ENCODE data around the gene SAMMSON.

SAMMSON gene

GRCh38 chr3:69999140-70000027, at the start of gene SAMMSON:
SAMMSON (plus strand) TSS chr3:69999733.
- DNase-seq (ENCODE audit: low read depth in 2 of 2) = no peak

GRCh38 chr3:69951616-69952015, 47.9 kb upstream of the SAMMSON start:
- DNase-seq (ENCODE audit: low read depth in 2 of 2) = no peak

- DNase-seq (ENCODE audit: low read depth in 2 of 2) = no peak
Measured at GRCh38 chr3:69959581-69959980, 40.0 kb upstream of the SAMMSON start.

- no peak for DNase-seq (ENCODE audit: low read depth in 2 of 2)
Measured at GRCh38 chr3:69961706-69962439, 37.7 kb upstream of the SAMMSON start.

- DNase-seq (ENCODE audit: low read depth in 2 of 2) = no peak
Measured at GRCh38 chr3:69963643-69964042, 35.9 kb upstream of the SAMMSON start.

GRCh38 chr3:69967156-69967555, 32.4 kb upstream of the SAMMSON start:
- DNase-seq (ENCODE audit: low read depth in 2 of 2) = no peak

- no peak for DNase-seq (ENCODE audit: low read depth in 2 of 2)
Measured at GRCh38 chr3:69970827-69971226, 28.7 kb upstream of the SAMMSON start.

- no peak for DNase-seq (ENCODE audit: low read depth in 2 of 2)
Measured at GRCh38 chr3:69972672-69973071, 26.9 kb upstream of the SAMMSON start.

- no peak for DNase-seq (ENCODE audit: low read depth in 2 of 2)
Measured at GRCh38 chr3:69976021-69976420, 23.5 kb upstream of the SAMMSON start.

GRCh38 chr3:69983546-69984265, 15.8 kb upstream of the SAMMSON start:
- DNase-seq (ENCODE audit: low read depth in 2 of 2) = no peak

- no peak for DNase-seq (ENCODE audit: low read depth in 2 of 2)
Measured at GRCh38 chr3:69985266-69985665, 14.3 kb upstream of the SAMMSON start.

- DNase-seq (ENCODE audit: low read depth in 2 of 2) = no peak
Measured at GRCh38 chr3:69986419-69986818, 13.1 kb upstream of the SAMMSON start.

GRCh38 chr3:69987833-69988232, 11.7 kb upstream of the SAMMSON start:
- no peak for DNase-seq (ENCODE audit: low read depth in 2 of 2)

GRCh38 chr3:69993757-69994156, 5.8 kb upstream of the SAMMSON start:
- no peak for DNase-seq (ENCODE audit: low read depth in 2 of 2)

GRCh38 chr3:69994919-69995318, 4.6 kb upstream of the SAMMSON start:
- DNase-seq (ENCODE audit: low read depth in 2 of 2) = no peak

GRCh38 chr3:69997631-69998307, 1.8 kb upstream of the SAMMSON start:
- DNase-seq (ENCODE audit: low read depth in 2 of 2) = no peak

- no peak for DNase-seq (ENCODE audit: low read depth in 2 of 2)
Measured at GRCh38 chr3:69998759-69999139, 784 bp upstream of the SAMMSON start.

GRCh38 chr3:70000028-70000410, 486 bp downstream of the SAMMSON start:
- no peak for DNase-seq (ENCODE audit: low read depth in 2 of 2)

GRCh38 chr3:70000563-70001081, 1.1 kb downstream of the SAMMSON start:
- DNase-seq (ENCODE audit: low read depth in 2 of 2) = no peak

GRCh38 chr3:70003119-70003518, 3.6 kb downstream of the SAMMSON start:
- DNase-seq (ENCODE audit: low read depth in 2 of 2) = no peak

GRCh38 chr3:70006089-70006488, 6.6 kb downstream of the SAMMSON start:
- DNase-seq (ENCODE audit: low read depth in 2 of 2) = no peak

- DNase-seq (ENCODE audit: low read depth in 2 of 2) = no peak
Measured at GRCh38 chr3:70010346-70010745, 10.8 kb downstream of the SAMMSON start.

Data from stimulated activated CD8-positive, alpha-beta memory T cell treated with anti-CD3 and anti-CD28 coated beads, Interleukin-2, amount 100 ng/mL, for 48 hours (primary cell).